Esophagus muscularis mucosa (tissue), 4 donors: ENCODE measurements around the gene SYMPK. TPM values are rescaled to one million over a fixed set of nuclear protein-coding genes. Genes with fewer than 3 reads are reported as not detected.

Source experiments
- DNase-seq: peaks from one replicate; pipeline ENCODE4 v3.0.0-alpha.2; 2017; ENCODE audit errors: extremely low spot score
- H3K27ac ChIP-seq, 4 donors: fragments of 200-600 bp; sonication (generic); replicated peaks in 1 of 4; 1 replicate in 3 of 4; 2 replicates in 1 of 4; pipeline ENCODE4 v1.5.1; 2016 to 2019; ENCODE audit warnings: mild to moderate bottlenecking in 1 of 4
- H3K27me3 ChIP-seq, 4 donors: fragments of 200-600 bp; sonication (generic); one replicate each; pipeline versions ENCODE4 v1.5.1 to v1.6.0; 2016 to 2019
- H3K36me3 ChIP-seq, 4 donors: fragments of 200-600 bp; sonication (generic); one replicate each; pipeline ENCODE4 v1.5.1; 2016 to 2019
- H3K4me1 ChIP-seq, 4 donors: fragments of 200-600 bp; sonication (generic); one replicate each; pipeline ENCODE4 v1.5.1; 2016 to 2019
- H3K4me3 ChIP-seq, 4 donors: fragments of 200-600 bp; sonication (generic); 1 replicate in 2 of 4; 2 replicates in 2 of 4; pipeline ENCODE4 v1.5.1; 2016 to 2019; ENCODE audit warnings: mild to moderate bottlenecking in 4 of 4, moderate library complexity in 1 of 4
- H3K9me3 ChIP-seq, 4 donors: fragments of 200-600 bp; sonication (generic); 1 replicate in 3 of 4; 2 replicates in 1 of 4; pipeline ENCODE4 v1.5.1; 2016 to 2019
- CTCF ChIP-seq, 3 experiments: fragments of 200-600 bp in 2 of 3; fragments of 450-650 bp in 1 of 3; sonication (generic) in 2 of 3; IDR thresholded peaks; one replicate each; pipeline ENCODE4 v1.5.1; 2017 to 2019; ENCODE audit warnings: antibody characterized with exemption in 3 of 3, mild to moderate bottlenecking in 2 of 3, moderate library complexity in 1 of 3
- EP300 ChIP-seq: sonication (generic); formaldehyde crosslinking; IDR thresholded peaks from one replicate; pipeline ENCODE4 v1.6.1; 2017; ENCODE audit warnings: antibody characterized with exemption
- POLR2A ChIP-seq: fragments of 450-650 bp; IDR thresholded peaks from one replicate; pipeline ENCODE4 v1.6.1; 2017; ENCODE audit warnings: antibody characterized with exemption, moderate library complexity, mild to moderate bottlenecking, low read depth
- POLR2AphosphoS5 ChIP-seq, 2 donors: sonication (generic); formaldehyde crosslinking; IDR thresholded peaks; one replicate each; pipeline ENCODE4 v1.6.1; 2017; ENCODE audit warnings: antibody characterized with exemption in 2 of 2
- WGBS: methylation state at CpG from one replicate; pipeline ENCODE4 v1.1.5; 2018; 5-methylcytosine and 5-hydroxymethylcytosine counted together
- intact Hi-C: fragments of 100-400 bp; cut with DNase I; formaldehyde crosslinking; loops from one replicate; pipeline ENCODE4 v1.15.1; 2023
- total RNA-seq, 4 donors: library from RNA; depleted of rRNA; stranded (reverse); fragments of >200 nt; gene quantifications; one replicate each; pipeline versions ENCODE4 v1.1.0 to v1.2.1, GENCODE V29; 2016

The SYMPK gene
- total RNA-seq, 4 donors from 2014 or later, result 22.0 to 44.2 (median 36.6) TPM

GRCh38 chr19:45886427-45887199 is 23.7 kb upstream of the SYMPK start:
- Histone ChIP-seq H3K4me3 (peak overlapping the region; percentile 68 to 91 (median 78)), H3K27ac (peak overlapping the region; percentile 88 to 93 (median 90)), H3K27me3 (no peaks in the 10 kb centered on the region), H3K36me3 (peaks cover 5 to 30% (median 18%) of the 10 kb centered on the region in 4 donors), H3K9me3 (no peaks in the 10 kb centered on the region), H3K4me1 (peaks cover 32 to 51% (median 49%) of the 10 kb centered on the region in 4 donors)
- no peak for TF ChIP-seq EP300
- TF ChIP-seq POLR2A, result peak; percentile 32
- peak; percentile 91 to 97 for TF ChIP-seq POLR2AphosphoS5 (IDR thresholded peaks at IDR 0.05)
- peak in 1 of 3 experiments; percentile 28 for TF ChIP-seq CTCF (IDR thresholded peaks at IDR 0.05)
- 2% methylated on average over 28 of the region's 32 CpGs for WGBS
- peak; percentile 98 for DNase-seq
- intact Hi-C loops, result loop anchor here (2.0 kb wide), 1 partner anchor 24 kb away; the partner anchor contains the start of gene SYMPK

- Histone ChIP-seq H3K9me3 (no peaks in the 10 kb centered on the region), H3K27me3 (no peaks in the 10 kb centered on the region), H3K27ac (peak within 1 kb of the TSS; percentile 88 to 93 (median 90)), H3K4me3 (peak within 1 kb of the TSS; percentile 68 to 91 (median 78)), H3K36me3 (peaks cover 5 to 25% (median 15%) of the 10 kb centered on the region in 4 donors), H3K4me1 (peaks cover 32 to 51% (median 49%) of the 10 kb centered on the region in 4 donors)
- intact Hi-C loops, result loop anchor here (2.0 kb wide), 1 partner anchor 23 kb away; the partner anchor contains the start of gene SYMPK
- DNase-seq, result peak; percentile 97
- WGBS, result under 1% methylated on average over 38 of the region's 107 CpGs
- TF ChIP-seq POLR2AphosphoS5 (IDR thresholded peaks at IDR 0.05) (peak; percentile 80 to 91), EP300 (no peak), CTCF (IDR thresholded peaks at IDR 0.05) (peak in 1 of 3 experiments; percentile 39)
Measured at GRCh38 chr19:45885556-45886426, 22.8 kb upstream of the SYMPK start, which contains the start of gene IRF2BP1. Gene IRF2BP1, minus strand, starts transcription at chr19:45886141. Its CDS starts 367 bp downstream, at chr19:45885774.

- Histone ChIP-seq H3K27ac (peak overlapping the region; percentile 88 to 93 (median 90)), H3K9me3 (no peaks in the 10 kb centered on the region), H3K4me3 (peak overlapping the region; percentile 68 to 91 (median 78)), H3K36me3 (peaks cover 0 to 18% (median 9%) of the 10 kb centered on the region in 4 donors), H3K4me1 (peaks cover 32 to 51% (median 49%) of the 10 kb centered on the region in 4 donors), H3K27me3 (no peaks in the 10 kb centered on the region)
- intact Hi-C loops, result loop anchor here (5.0 kb wide), 1 partner anchor 68 kb away; the partner anchor contains the start of gene RSPH6A
- TF ChIP-seq POLR2AphosphoS5 (IDR thresholded peaks at IDR 0.05) (no peak), POLR2A (no peak), EP300 (no peak), CTCF (IDR thresholded peaks at IDR 0.05) (no peak)
- 84% methylated on average over 46 of the region's 72 CpGs for WGBS
- DNase-seq, result no peak
Measured at GRCh38 chr19:45884682-45885555, 22.0 kb upstream of the SYMPK start.
